GM12872 (cell line): ENCODE data around the gene C14orf119.

ENCODE experiments used
- CTCF ChIP-seq: IDR thresholded peaks from 3 replicates; pipeline ENCODE4 v1.5.1; 2011; ENCODE audit warnings: low read depth, mild to moderate bottlenecking, low read length, moderate library complexity; ENCODE audit not compliant: insufficient read depth

The C14orf119 gene

GRCh38 chr14:23093991-23094665, 1.2 kb upstream of the C14orf119 start:
- TF ChIP-seq CTCF: peak; percentile 31; the same call in 2 of the 3 replicates

GRCh38 chr14:23094666-23095195, 574 bp upstream of the C14orf119 start, which contains the start of gene ACIN1:
Gene ACIN1 (minus strand): TSS chr14:23095136. CDS start chr14:23095112, 24 bp downstream.
- no peak for TF ChIP-seq CTCF

GRCh38 chr14:23097786-23098185, 2.5 kb downstream of the C14orf119 start:
- TF ChIP-seq CTCF: no peak

GRCh38 chr14:23099212-23099861, 4.0 kb downstream of the C14orf119 start:
- TF ChIP-seq CTCF: no peak

- no peak for TF ChIP-seq CTCF
These were observed 6.1 kb downstream of the C14orf119 start for GRCh38 chr14:23101213-23101970.

GRCh38 chr14:23101986-23102625, 6.8 kb downstream of the C14orf119 start:
- no peak for TF ChIP-seq CTCF
